GM12864 (cell line): ENCODE data around the gene UBD.

Source experiments
- DNase-seq: peaks from one replicate; pipeline ENCODE4 v3.0.0-alpha.2; 2011; ENCODE audit warnings: low read depth
- H3K4me3 ChIP-seq: 2 replicates; pipeline ENCODE4 v1.5.1; 2011; ENCODE audit warnings: mild to moderate bottlenecking, low read depth, low read length, control low read depth
- TF ChIP-seq, protein P1 (sequence below): IDR thresholded peaks from 2 replicates; pipeline ENCODE4 v1.5.1; 2011; ENCODE audit warnings: low read depth, mild to moderate bottlenecking, moderate library complexity, low read length, control low read depth, inconsistent platforms; ENCODE audit errors: missing control alignments

Gene UBD

DNA sequence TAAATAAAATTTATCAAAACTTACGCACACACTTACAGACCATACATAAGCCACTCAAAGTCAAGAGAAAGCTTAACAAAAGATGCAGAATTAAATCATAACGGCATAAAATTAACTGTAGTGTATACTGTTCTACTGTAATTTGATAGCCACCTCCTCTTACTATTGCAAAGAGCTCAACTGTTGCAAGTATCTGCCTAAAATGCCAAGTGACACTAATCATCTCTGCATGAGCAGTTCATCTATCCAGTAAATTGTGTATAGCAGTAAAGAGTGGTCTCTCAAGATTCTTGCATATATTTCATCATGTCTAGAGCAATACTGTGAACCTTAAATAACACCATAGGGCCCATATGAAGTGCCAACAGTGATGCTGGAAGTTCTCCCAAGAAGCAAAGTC, 37.7 kb upstream of the UBD start:
- H3K4me3 ChIP-seq, result no peak overlapping the region
- no peak for DNase-seq
- TF ChIP-seq, protein P1, sequence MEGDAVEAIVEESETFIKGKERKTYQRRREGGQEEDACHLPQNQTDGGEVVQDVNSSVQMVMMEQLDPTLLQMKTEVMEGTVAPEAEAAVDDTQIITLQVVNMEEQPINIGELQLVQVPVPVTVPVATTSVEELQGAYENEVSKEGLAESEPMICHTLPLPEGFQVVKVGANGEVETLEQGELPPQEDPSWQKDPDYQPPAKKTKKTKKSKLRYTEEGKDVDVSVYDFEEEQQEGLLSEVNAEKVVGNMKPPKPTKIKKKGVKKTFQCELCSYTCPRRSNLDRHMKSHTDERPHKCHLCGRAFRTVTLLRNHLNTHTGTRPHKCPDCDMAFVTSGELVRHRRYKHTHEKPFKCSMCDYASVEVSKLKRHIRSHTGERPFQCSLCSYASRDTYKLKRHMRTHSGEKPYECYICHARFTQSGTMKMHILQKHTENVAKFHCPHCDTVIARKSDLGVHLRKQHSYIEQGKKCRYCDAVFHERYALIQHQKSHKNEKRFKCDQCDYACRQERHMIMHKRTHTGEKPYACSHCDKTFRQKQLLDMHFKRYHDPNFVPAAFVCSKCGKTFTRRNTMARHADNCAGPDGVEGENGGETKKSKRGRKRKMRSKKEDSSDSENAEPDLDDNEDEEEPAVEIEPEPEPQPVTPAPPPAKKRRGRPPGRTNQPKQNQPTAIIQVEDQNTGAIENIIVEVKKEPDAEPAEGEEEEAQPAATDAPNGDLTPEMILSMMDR, result no peak

DNA sequence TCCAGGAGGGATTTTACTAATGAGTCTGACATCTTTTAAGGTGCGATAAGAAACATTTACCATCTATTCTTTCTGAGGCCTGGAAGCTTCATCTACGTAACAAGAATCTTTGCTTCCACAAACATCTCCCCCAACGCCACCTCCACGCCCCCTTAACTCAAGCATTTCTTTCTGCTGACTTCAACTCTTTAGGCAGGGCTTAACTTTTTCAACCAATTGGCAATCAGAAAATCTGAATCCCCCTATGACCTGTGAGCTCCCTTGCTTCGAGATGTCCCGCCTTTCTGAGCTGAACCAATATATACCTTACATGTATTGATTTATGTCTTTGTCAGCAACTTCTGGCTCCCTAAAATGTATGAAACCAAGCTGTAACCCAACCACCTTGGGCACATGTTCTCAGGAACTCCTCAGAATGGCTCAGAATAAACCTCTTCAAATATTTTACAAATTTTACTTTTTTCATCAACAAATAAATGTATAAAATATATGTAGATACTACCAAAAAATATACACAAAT, 36.9 kb upstream of the UBD start:
- TF ChIP-seq, protein P1, result no peak
- H3K4me3 ChIP-seq, result no peak overlapping the region
- DNase-seq, result no peak

DNA sequence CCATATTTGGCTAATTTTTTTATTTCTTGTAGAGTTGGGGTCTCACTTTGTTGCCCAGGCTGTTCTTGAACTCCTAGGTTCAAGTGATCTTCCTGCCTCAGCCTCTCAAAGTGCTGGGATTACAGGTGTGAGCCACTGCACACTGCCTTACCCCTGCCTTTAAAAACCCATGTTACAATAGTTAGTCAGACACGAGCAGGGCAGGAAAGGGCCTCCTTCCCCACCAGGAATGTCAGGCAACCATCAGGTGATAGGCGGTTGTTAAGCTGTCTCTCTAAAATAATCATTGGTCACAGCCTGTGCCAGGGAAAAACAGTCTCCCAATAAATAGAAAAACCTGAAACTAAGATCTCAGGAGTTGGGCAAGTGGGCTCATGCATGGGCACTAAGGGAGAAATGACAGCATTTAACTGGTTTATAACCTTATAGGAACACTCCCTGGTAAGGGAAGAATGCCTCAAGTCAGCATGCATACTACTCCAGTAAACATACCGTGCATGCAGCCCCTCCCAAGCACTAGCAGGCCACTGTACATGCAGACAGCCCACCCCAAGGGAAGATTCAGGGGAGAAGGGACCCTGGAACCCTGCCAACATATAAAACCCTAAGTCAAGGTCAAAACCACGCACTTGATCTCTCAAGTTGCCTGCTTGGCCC, 33.8 kb upstream of the UBD start:
- DNase-seq, result no peak
- TF ChIP-seq, protein P1, result no peak
- H3K4me3 ChIP-seq, result no peak overlapping the region

DNA sequence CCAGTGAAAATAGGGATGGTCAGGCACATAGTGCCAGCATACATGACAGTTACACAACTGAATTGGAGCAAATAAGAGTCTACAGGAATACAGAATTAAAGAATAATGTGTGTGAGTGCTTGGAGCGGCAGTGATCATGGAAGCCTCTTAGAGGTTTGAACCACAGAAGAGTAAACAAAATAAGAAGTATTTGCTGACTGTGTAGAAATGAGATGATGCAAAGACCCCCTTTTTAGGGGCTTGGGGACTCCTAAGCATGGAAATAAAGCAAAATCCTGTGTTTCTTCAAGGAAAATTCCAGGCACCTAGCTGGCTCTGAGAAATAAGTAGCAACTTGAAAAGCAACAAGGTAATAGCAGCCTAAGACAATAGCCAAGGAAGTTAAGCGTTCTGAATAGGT, 32.1 kb upstream of the UBD start:
- TF ChIP-seq, protein P1, result no peak
- H3K4me3 ChIP-seq, result no peak overlapping the region
- no peak for DNase-seq

DNA sequence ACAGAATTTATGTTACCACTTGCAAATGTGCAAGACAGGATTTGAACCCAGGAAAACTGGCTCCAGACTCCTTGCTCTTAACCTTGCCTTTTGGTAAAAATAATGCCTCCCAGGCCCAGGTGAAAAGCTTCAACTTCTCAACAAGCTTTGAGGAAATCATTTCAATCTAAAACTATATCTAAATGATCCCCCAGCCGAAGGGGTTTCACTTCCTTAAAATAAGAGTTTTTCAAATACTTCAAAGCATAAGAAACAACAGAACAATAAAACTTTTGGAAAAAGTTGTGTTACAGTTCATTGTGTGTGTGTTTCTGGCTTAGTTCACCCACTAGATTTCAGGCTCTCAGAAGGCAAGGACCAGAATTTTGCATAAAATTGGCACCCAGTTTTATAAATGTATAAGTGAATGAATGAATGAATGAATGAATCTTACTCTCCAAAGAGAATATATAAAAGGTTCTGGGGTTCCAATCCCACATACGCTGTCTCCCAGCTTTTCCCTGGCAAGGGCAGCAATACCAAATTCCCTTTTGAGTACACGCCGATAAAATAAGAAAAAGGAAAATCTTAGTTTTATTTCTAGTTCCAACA, 30.8 kb upstream of the UBD start:
- TF ChIP-seq, protein P1, result no peak
- no peak for DNase-seq
- H3K4me3 ChIP-seq, result no peak overlapping the region

DNA sequence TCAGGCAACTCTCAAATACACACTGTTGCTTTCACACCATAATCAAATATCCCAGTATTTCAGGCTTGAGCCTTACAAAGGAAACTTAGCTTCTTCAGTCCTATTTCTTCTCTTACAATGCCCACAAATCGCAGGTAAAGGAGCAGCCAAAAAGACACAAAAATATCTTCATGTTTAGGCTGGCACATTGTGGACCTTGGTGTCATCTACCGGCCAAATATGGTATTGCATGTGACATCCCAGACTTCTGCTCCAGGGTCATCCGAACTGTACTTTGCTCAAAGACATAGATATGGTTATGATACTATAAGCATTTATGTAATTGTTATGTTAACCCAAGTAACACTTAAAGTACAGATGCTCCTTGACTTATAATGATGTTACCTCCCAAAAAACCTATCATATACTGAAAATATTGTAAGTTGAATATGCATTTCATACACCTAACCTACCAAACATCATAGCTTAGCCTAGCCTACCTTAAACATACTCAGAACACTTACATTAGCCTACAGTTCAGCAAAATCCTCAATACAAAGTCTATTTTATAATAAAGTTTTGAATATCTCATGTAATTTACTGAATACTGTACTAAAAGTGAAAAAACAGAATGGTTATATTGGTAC, 30.0 kb upstream of the UBD start:
- DNase-seq, result no peak
- TF ChIP-seq, protein P1, result peak; percentile 97
- H3K4me3 ChIP-seq, result no peak overlapping the region
